Measurements from ENCODE around the gene CDH4.

CDH4 gene

GRCh38 chr20:61859767-61860166 is 607.7 kb downstream of the CDH4 start:
- DNase-seq (ENCODE audit: low read depth in 2 of 2) = no peak

DNA sequence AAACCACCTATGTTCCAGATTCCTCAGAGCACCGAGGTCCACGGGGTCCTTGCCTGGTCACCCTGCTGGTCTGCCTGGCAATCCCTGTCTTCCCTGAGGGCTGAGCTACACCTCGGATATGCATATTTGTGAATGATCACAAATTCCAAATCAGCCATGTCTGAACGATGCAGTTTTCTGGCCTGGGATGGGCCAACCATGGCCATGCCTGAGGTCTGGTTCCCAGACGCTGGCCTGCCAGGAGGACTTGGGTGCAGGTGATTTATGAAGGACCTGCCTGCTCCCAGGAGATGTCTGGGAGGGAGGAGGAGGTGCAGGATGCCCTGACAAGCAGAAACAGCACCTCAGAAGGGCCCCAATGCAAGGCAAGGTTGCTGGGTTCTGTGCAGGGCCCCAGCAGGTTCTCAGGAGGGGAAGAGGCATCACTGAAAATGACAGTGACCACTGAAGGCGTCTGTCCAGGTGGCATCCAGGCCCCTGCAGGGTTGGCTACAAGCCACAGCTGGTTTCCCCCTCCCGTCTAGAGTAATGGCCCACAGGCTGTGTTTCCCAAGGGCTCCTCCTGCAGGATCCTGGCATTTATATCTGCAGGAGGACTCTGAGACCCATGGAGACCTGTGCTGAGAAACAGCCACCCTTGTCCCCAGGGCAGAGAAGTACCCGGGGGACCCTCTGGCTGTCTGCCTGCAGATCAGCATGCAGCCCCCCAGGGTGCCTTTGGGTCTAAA is 608.4 kb downstream of the CDH4 start:
- no peak for DNase-seq (ENCODE audit: low read depth in 2 of 2)

GRCh38 chr20:61861054-61861841 is 609.2 kb downstream of the CDH4 start:
- no peak for DNase-seq (ENCODE audit: low read depth in 2 of 2)

DNA sequence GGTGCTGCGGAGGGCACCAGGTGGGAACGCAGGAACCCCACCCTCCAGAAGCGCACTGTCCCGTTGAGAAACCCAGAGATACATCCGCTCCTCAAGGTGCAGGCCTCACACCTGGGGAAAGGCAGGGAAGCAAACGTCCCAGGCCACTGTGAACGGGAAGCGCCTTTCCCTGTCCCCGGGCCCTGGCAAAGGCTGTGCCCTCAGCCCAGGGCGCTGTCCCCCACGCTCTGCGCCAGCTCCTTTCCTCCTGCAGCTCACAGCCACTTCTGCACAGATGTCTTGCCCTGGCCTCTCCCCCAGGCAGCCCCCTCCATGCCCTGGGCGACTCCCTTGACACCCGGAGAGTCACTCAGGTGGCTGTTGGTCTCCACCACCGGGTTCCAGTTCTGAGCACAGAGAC is 609.8 kb downstream of the CDH4 start:
- no peak for DNase-seq (ENCODE audit: low read depth in 2 of 2)

- DNase-seq (ENCODE audit: low read depth in 2 of 2) = no peak
Measured at GRCh38 chr20:61862881-61863280, 610.8 kb downstream of the CDH4 start.

DNA sequence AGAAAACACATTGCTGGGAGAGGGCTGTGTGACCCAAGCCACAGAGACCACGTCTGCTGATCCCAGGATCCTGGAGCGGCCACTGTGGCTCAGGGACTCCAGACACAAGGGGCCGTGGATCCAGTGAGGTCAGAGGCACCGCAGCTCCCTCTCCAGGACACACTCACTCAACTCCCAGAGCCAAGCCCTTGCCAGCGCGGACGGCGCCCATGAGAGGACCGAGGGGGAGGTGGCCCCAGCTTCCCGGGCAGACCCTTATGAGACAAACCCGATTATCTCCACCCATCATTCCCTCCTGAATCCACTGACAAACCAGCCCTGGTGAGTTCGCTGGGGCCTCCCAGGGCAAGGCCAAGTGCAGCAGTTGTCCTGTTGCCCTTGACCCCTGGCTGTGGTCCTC is 612.4 kb downstream of the CDH4 start:
- no peak for DNase-seq (ENCODE audit: low read depth in 2 of 2)

- no peak for DNase-seq (ENCODE audit: low read depth in 2 of 2)
Measured at GRCh38 chr20:61865353-61865752, 613.3 kb downstream of the CDH4 start.

GRCh38 chr20:61866165-61866564 is 614.1 kb downstream of the CDH4 start:
- DNase-seq (ENCODE audit: low read depth in 2 of 2) = no peak

GRCh38 chr20:61868006-61868405 is 615.9 kb downstream of the CDH4 start:
- DNase-seq (ENCODE audit: low read depth in 2 of 2) = no peak

GRCh38 chr20:61868466-61869090 is 616.5 kb downstream of the CDH4 start:
- DNase-seq (ENCODE audit: low read depth in 2 of 2) = no peak

GRCh38 chr20:61869750-61870507 is 617.9 kb downstream of the CDH4 start:
- DNase-seq (ENCODE audit: low read depth in 2 of 2) = no peak

DNA sequence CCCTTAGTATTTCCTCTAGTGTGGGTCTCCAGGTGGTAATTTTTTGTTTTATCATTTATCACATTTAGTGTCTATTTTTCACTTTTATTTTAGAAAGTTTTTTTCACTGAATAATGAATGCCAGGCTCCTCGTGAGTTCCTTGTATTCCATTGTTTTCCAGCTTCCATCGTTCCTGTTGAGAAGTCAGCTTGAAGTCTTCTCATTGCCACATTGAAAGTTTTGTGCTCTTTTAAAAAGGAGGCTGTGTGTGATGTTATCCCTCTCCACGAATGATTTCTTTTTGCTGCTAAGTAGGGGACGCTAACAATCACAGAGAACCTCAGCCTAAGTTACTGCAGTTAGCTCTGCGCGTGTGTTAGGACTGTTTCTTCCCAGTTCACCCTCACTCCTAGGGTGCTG is 619.1 kb downstream of the CDH4 start:
- no peak for DNase-seq (ENCODE audit: low read depth in 2 of 2)

DNA sequence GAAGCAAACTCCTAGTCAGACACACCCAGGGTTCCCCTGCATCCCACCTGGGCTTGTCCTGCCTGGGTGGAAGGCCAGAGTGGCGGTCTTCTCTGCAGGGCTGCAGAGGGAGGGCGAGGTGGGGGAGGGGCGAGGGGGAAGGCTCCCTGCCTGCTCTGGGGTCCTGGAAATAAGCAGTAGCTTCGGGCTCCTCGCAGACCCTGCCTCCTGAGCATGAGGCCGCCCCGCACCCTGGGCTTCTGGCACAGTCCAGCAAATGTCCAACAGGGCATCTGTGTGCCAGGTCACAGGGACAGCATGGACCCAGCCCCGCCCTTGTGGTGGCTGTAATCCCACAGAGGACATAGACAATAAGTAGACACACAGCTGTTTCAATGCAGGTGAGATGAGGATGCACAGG is 619.9 kb downstream of the CDH4 start:
- DNase-seq (ENCODE audit: low read depth in 2 of 2) = no peak

GRCh38 chr20:61872371-61872900 is 620.4 kb downstream of the CDH4 start:
- no peak for DNase-seq (ENCODE audit: low read depth in 2 of 2)

- no peak for DNase-seq (ENCODE audit: low read depth in 2 of 2)
Measured at GRCh38 chr20:61873651-61874420, 621.8 kb downstream of the CDH4 start.

GRCh38 chr20:61874421-61875068 is 622.5 kb downstream of the CDH4 start:
- no peak for DNase-seq (ENCODE audit: low read depth in 2 of 2)

- no peak for DNase-seq (ENCODE audit: low read depth in 2 of 2)
Measured at GRCh38 chr20:61875221-61875885, 623.3 kb downstream of the CDH4 start.

DNA sequence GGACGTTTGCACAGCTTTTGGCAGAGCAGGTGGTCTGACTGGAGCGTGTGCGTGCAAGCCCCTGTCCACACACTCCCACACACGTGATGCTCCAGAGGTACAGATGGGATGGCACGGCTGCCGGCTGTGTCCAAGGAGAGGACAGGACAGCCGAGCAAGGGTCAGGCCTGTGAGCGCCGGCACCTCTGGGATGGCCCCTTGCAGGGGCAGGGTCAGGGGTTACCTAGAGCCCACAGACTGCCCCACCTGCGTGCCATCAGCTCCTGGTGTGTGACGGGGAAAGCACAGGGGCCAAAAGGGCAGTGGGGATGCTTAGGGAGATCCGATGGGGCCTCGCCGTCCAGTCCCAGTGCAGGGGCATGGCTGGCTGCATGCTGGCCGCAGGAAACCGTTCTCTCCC is 623.9 kb downstream of the CDH4 start:
- DNase-seq (ENCODE audit: low read depth in 2 of 2) = no peak

GRCh38 chr20:61876952-61877728 is 625.1 kb downstream of the CDH4 start:
- DNase-seq (ENCODE audit: low read depth in 2 of 2) = no peak
